NCI-H1092 (cell line): ENCODE measurements around the gene ERN1.
"Not testable (repeated sequence)": the region's sequence is repeated elsewhere in the genome, so short reads cannot be mapped to it uniquely, and the experiment has no call there.

Source experiments
- DNase-seq: peaks from one replicate; lab custom pipeline; 2025; lab: John Stamatoyannopoulos, UW

Gene ERN1

DNA sequence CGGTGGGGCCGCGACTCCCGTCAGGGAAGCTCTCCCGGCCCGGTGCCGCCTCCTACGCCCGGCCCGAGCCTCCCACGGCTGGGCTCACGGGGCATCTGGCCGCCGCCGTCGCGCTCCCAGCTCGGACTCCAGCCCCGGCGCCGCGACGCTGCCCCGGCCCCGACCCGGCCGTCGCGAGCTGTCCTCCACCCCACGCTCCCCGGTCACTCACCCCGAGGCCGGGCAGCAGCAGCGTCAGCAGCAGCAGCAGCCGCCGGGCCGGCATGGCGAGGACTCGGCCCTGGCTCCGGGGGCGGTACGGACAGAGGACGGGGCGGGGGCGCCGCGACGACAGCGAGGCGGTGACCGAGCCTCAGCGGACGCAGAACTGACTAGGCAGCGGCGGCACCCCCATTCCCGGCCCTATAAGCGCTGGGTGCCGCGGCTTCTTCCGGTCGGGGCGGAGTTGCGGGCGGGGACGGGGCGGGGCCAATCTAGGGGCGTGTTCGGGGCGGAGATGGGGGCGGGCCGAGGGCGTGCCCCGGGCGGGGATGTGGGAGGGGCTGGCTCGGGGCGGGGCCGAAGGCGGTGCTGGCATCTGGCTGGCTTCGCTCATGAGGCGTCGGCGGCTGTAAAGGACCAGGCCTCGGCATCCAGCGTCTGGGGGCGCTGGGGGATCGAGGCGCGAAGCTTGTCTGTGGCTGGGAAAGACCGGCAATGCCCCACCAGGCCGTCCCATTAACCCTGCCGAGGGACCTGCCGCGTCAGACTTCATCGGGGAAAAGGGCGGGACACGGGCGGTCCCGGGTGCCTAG, at the start of gene ERN1:
Gene ERN1, minus strand, starts transcription at position 380 of the 794 bp plus-strand sequence. Its CDS starts 115 bp downstream, at position 265.
- DNase-seq, result peak; percentile 72

DNA sequence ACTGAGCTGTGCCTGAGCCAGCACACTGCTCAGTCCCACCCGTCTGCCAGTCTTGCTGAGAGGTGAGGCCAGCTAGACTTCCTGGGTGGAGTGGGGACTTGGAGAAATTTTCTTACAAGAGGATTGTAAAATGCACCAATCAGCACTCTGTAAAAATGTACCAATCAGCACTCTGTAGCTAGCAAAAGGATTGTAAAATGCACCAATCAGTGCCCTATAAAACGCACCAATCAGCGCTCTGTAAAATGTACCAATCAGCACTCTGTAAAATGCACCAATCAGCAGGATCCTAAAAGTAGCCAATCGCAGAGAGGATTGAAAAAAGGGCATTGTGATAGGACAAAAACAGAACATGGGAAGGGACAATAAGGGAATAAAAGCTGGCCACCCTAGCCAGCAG, 49.1 kb upstream of the ERN1 start:
- not testable (repeated sequence) for DNase-seq

DNA sequence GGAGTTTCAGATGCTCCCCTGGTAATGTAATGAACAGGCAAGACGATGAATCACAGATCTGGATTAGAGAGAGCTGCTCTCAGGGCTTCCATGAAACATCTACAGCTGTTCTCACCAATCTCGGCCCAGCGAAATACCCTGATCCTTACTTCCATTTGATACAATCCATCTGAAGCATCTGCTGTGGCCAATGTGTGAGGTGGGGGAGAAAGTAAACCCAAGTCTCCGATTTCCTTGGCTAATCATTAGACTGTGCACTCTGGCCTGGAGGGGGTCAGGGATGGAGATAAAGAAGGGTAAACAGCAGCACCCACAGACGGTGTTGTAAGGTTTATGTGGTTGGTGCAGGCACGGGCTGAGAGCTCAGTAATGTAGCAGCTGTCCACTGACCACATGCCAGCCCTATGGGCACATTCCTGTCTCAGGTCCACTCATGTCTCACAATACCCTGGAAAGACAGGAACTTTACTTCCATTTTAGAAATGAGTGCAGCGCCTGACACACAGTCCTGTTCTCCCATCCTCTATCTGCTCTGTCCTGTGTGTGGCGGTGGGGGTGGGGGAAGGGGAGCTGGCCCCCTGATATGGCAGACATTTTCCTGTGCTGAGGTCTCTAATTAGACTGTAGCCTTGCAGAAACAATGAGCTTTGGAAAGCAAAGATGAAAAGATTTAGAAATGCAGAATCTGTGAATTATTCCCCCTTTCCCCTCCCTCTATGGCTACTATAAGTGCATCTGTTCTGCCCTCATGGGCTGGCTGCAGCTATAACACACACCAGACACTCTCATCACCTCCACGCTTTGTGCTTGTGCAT, 48.3 kb upstream of the ERN1 start:
- no peak for DNase-seq

DNA sequence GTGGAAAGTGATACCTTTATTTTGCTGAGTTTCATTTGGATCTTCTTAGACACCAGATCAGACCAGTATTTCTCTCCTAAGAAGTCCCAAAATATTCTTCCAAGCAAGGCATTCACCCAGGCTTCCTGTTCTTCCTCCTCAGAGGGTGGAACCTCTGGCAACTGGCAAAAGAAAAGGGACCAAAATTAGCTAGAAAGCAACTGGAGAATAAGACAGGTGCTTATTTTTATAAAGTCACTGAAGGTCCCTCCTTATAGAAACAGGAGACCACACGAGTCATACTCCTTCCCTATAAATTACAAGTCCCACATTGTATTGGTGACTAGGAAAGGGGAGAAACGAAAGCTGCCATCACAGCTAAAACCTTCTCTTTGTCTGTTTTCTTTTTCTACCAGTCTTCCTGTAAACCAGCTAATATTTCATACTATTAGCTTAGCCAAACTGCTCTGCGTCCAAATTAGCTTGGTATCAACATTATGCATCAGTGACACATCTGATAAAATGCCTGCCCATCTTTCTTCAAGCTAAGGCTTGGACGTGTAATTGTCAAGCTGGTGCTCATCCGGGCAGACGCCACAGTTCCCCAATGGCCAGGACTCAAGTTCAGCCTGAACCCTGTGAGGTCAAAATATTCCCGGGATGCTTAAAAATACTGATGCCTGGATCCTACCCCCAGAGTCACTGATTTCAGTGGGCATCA, 47.5 kb upstream of the ERN1 start:
- no peak for DNase-seq

DNA sequence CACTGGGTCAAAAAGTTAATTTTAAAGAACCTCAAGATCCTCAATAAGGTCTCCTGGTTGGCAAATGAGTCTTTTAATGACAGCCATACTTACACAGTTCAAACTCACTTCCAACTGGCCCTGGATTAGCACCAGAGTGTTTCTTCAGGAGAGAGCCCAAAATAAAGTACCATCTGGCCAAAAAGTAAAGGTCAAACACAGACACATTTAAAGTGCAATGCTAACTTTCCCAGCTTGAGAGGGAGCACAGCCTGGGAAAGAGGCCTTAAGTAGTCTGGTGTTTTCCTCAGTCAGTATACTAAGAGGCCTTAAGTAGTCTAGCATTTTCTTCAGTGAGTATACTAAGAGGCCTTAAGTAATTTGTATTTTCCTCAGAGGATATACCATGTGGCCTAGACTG, 46.6 kb upstream of the ERN1 start:
- no peak for DNase-seq

DNA sequence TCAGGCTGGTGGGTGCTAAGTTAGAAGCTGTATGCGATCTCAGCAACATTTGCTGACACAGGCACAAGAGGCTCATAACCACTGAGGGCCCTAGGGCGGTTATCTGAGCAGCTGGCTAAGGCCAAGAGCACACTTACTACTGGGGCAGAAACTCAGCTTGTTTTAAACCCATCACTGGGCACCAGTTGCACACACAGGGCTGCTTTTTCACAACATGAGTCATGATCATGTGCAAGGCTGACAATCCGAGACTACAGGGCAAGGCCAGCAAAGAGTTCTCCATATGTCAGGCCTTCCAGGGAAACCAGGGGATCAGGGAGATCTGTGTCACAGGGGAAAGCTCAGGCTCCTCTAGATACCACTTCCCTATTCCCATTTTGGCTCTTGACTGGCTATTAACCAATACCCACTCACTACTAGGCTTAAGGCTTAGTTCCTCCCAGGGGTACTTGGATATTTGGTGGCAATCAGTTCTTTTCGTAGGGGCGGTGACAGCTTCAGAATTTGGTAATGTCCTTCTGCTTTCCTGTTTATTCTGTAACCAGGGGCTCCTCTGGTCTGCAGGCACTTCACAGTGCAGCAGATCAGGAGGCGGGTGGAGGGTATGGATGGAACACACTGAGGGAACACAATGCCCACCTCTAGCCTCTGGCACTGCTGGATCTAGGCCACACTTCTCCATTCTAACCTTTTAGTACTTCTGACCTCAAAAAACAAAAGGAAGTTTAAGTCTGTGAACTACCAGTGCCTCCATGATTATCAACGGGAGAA, 44.9 kb upstream of the ERN1 start:
- no peak for DNase-seq

DNA sequence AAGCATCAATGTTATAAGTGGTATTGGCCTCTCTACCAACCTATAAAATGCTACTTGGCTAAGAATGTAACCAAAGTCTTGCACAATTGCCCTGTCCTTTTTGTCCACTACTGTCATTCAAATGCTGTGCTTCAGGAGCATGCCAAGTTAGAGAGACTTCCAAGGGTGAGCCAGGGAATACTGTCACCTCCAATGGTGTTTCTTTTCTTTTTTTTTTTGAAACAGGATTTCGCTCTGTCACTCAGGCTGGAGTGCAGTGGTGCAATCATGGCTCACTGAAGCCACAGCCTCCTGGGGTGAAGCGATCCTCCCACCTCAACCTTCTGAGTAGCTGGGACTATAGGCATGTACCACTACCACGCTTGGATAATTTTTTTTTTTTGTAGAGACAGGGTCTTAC, 43.7 kb upstream of the ERN1 start:
- DNase-seq, result no peak

DNA sequence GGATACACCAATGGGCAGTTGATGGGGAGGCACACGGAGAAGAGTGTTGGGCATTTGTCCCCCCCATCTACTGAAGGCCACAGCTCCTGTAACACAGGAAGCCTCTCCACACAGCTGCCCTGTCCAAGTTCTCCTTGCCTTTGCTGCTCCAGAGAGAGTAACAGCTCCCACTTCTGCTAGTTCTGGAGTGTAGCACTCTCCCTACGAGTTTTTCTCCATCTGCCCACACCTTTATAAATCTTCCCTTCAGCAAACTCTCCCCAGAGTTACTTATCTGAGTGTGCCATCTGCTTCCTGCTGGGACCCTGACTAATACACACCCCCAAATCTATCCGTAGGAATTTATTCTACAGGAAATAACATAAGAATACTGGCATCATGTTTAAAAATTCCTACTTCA, 42.6 kb upstream of the ERN1 start:
- DNase-seq, result no peak

DNA sequence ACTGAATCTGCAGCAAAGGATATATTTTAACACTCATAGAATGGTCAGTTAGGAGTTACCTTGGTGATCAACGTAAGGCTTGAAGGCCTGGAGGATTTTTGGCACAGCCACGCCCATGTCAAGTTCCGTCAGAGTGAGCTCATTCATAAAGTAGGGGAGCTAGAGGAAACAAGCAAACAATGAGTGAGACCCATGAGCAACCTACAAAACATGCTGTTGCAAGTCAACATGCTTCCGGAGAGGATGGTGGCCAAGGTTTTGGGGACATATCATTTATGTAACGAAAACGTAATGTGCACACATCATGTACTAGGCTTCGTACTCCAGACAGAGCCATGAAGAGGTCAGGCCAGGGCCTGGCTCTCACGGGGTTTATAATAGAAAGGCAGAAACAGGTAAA, 41.1 kb upstream of the ERN1 start:
- no peak for DNase-seq

DNA sequence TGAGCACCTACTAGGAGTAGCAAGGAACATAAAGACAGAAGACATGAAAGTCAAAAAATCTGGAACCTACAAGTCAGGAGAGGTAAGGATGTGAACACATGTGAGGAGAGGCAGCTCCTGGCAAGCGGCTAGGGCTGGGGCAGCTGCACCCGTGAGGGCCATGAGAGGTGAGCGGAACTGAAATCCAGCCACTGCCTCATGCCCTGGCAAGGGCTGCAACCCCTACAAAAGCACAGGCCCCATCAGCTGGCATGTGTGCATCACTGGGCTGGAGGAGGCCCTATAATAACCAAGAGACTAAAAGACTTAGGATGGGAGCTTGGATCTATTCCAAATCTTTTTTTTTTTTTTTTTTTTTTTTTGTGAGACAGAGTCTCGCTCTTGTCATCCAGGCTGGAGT, 40.3 kb upstream of the ERN1 start:
- DNase-seq, result no peak

DNA sequence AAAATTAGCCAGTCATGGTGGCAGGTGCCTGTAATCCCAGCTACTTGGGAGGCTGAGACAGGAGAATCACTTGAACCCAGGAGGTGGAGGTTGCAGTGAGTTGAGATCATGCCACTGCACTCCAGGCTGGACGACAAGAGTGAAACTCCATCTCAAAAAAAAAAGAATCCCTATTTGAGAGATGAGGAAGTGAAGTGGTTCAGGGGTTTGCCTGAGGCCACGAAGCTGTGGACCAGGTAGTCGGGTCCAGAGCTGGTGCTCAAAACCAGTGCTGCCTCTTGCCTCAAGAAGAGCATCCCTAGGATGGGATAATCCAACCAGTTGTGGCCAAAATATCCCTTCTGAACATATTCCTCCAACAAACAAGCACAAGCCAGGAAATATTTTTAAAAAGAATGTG, 37.7 kb upstream of the ERN1 start:
- DNase-seq, result not testable (repeated sequence)

DNA sequence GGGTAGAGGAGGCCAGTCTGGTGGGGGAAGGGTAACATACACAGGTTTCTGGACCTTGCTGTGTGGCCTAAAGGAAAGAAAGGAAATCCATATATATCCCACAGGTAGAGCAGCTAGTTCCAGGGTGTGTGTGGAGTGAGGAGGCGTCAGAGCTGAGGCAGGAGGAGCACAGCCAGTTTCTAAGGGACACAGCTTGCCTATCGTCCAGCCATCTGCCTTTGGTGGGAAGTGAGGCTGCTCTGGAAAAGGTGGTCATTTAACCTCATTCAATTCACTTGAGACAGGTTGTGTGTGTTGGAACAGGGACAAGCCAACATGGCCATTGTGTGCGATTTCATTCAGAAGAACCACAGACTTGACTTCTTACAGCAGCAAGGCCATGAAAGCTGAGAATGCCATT, 36.9 kb upstream of the ERN1 start:
- no peak for DNase-seq

DNA sequence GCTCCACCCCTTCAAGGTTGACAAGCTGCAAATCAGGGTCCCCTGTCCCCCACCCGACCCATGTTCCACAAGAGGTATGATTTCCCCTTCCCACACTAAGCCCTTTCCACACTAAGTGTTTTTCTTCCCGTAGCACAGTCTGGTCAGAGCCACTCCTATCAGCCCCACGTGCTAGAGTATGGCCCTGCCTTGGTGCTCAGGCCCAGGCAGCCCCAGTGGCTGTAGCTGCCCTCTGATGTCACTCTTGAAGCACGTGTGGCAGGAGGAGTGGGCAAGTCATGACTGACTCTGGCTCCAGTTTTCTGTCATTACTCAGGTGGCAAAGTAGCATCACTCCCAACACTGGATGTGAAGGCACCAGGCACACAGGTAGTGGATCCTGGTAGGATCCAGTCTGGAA, 35.4 kb upstream of the ERN1 start:
- no peak for DNase-seq

DNA sequence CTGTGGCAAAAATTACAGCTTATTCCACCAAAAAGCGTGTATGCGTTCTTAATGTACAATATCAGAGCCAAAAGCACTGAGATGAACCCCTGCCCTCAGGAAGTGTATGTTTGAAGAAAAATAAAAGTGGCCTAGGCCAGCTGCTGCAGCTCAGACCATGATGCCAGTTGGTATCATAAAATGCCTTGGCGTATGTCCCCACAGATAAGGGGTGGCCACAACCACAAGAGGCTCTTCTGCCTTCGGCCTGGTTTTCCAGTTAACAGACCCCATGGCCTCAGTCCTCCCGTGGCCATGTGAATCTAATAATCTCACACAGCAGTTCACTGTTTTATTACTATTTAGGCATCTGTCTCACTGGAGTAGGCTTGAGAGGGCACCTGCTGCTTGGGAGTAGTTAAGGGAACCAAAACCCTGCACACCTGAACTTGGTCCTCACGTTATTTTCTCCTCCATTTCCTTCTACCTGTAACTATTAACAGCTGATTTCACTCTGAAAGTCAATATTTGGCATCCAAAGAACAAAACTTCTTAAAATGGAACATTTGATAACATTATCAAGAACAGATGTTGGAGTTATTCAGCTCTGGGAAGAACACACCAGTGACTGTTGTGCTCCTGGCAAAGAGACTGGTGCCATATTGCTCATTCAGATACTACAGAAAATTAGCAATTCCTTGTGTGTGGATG, 34.8 kb upstream of the ERN1 start:
- no peak for DNase-seq

DNA sequence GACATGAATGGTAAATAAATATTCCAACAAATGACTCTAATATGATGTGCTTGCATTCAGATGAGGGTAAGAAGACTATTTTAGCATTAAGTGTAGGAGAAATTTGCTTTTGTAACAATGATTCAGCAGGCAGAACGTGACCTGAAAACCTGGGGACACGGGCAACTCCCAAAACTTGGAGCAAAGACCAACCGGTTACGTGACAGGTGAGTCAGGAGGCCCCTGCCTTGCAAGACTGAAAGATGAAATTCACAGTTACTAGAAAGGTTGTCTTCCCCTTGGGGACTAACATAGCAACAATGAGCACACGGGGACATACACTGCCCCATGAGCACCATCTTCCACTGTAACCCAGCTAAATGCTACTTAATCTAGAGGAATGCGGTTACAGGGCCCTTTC, 33.5 kb upstream of the ERN1 start:
- no peak for DNase-seq

DNA sequence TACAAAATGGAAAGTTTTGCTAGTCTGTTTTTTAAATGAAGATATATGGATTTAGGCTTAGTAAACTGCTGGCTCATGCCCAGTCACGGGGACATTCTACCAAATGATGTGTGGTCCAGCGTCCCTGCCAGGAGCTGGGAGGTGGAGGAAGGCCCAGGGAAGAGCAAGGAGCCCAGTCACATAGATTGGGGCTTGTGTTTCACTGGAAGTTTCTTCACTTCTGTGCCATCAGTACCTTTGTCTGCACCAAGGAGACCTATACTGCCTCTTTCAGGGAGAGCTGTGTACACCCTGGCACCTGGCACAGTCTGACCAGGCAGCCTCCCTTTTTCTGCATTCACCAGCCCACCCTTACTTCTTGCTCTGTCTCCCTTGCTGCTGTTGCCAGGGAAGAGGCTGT, 32.6 kb upstream of the ERN1 start:
- DNase-seq, result no peak

DNA sequence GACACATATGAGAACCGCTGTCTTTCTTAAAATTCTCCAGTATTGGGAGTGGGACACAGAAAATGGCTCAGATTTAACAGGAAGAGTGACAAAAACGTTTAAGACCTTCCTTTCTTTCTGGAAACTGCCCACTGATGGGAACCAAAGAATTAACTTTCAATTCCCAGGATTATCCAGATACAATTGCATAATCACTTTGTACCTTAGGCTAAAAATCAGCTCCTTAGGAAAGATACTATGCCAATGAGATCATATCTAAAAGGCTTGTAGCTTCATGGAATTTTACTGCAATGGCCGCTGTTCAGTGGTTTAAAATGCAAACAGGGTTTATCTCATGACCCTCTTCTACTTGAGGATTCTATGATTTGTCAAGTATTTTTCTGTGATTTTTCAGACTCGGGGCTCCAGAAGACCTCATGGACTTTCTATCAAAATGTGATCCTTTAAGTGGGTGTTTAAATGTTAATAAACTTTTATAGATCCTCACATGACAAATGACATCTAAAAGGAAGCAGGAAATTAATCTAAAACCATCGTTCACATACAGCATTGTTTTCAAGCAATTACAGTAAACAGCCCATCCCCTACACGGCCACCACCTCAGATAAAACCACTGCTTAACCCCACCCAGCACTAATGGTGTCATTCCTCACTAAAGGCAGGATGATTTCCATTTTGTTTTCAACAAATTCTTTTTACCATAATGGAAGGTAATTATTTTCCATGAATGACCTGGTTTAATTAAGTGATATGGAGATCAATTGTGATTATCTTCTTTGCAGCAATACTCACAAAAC, 31.6 kb upstream of the ERN1 start:
- DNase-seq, result no peak

DNA sequence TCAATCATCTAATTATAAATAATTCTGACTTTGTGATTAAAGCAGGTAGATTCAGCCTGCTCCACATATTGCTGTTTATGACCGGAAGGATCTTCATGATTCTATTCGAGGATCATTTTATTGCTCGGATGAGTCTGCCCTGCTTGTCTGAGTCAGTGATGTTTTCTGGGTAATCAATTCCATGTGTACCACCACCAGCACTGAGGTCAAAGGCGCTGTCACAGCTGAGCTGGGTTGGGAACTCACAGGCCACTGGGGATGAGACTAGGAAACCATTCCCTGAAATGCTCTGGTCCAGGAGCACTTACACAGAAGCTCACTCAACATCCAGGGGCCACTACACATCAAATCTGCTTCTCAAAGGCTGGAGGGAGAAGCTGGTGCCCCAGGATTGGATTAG, 30.4 kb upstream of the ERN1 start:
- no peak for DNase-seq

DNA sequence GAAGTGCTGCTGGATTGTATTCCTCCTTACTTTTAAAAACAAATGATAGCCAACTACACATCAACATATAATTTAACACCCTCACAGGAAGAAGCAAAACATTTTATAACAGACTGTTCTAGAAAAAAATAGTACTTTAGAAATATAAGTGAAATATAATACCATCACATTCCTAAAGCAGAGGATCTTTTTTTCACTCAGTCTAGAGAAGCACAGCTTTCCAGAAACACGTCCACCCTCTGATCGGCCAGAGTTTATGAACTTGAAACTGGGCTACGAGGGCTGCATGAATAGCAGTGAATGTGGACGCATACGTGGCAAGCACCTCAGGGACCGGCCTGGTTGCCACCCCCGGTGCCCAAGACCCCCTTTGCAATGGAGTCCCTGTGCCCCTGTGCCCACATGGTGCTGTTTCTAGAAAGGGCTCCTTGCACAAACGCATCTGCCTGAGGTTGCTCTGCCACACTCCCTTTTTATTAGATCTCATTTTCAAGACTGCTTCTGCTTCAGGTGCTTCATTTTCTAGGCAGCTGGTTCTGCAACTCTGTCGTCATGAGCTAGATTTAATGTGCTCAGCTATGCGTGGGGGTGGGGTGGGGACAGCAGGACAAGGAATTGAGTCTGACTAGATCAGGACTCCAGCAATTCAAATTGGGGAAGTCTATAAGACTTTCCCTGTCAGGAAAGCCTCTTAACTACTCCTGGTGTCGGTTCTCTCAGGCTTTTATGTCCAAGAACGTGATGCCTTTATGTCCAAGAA, 29.1 kb upstream of the ERN1 start:
- DNase-seq, result no peak

DNA sequence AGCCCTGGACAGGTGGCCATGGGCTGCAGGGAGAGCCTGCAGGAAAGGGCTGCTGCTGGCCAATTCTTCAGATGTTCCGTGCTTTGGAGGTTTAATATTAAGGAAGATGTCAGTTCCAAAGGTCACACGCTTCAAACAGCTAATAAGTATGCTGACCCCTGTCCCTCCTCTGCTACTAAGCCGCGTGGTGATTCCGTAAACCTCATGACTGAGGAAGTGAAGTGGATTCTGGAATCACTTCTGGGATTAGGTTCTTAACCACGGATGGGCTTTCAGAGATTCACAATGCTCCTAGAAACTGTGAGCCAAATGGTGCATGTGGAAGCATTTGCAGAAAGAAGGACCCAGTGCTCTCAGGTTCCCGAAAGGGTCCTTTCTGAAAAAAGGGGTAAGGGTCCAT, 28.5 kb upstream of the ERN1 start:
- no peak for DNase-seq
